Fibroblast of skin of scalp (primary cell): Measurements from ENCODE around the gene ELP2.
A peak's percentile ranks its signal among the peaks of the same experiment; 100 is the strongest.

ENCODE experiments used
- DNase-seq: peaks from one replicate; pipeline ENCODE4 v3.0.0-alpha.2; 2013

The ELP2 gene

DNA sequence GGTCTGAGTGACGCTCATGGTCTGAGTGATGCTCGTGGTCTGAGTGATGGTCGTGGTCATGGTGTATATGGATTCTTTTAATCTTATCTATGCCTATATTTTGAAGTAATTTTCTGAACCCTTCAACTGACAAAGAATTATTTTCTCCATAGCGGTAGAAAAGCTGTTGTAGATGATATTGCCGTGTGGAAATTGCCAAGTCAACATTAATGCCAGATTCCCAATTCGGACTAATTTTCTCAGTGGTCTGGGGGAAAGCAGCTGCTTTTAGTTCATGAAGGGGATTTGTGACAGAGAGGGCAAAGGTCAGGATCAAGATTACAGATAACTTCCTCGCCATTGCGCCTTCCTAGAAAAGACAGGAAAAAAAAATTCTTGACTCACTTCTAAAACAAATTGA lies 3.0 kb upstream of the ELP2 start:
- no peak for DNase-seq

DNA sequence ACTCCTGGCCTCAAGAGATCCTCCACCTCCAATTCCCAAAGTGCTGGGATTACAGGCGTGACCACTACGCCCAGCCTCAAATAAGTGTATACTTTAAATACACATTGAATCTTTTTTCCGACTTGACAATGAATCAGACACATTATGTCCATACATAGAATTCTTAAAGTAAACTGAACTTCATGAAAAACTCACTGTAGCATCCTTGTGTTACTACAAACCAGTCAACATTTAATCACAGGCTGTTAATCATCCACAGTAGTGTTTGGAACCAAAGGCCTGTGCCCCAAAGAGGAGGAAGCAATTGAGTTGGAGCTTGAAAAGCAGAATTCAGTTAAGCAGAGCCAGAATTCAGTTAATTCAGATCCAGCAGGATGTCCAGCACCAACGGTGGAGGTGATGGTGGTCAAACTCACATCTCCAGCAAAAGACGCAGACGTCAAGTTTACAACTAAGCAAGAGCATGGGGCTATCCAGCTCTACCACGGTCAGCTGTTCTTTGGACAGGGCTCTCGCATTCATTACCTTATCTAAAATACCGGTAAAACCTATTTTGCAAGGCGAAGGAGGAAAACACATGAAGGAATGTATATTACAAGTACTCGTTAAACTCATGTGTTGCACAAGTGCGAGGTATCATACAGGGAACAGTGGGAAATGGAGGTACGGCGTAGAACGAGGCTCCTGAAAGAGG lies 1.7 kb upstream of the ELP2 start:
- DNase-seq, result no peak

DNA sequence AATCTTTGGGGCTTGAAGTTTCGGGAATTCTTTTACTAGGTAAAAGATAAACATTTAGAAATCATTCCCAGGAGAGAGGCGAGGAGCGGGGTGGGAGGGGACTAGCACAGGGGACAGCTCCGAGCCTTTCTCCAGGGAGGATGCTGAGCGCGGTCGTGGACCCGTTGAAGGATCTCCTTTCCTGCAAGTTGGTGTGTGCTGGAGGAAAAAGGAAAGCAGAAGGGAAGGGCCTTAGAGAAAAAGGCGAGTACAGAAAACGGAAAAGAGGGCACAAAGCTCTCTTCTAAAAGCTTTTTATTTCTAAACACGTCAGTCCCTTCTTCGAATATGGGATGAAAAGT lies 1.2 kb upstream of the ELP2 start:
- DNase-seq, result peak; percentile 13

DNA sequence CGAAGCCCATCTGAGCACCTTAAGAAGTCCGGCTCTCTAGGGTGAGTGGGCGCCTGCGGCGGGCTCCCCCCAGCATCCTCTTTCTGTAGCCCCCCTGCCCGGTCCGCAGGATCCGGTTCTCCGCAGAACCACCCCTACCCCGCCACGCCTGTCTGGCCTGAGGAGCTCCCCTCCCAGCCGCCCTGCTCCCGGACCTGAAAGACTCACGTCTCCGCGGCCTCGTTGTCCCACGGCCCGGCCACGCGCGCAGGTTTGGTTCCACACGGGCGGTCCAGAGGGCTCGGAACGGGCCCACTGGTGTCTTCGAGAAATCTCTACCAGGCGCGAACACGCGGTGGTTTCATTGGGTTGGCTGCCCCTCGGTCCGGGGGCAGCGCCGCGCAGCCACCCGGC lies 796 bp upstream of the ELP2 start:
- DNase-seq, result no peak

DNA sequence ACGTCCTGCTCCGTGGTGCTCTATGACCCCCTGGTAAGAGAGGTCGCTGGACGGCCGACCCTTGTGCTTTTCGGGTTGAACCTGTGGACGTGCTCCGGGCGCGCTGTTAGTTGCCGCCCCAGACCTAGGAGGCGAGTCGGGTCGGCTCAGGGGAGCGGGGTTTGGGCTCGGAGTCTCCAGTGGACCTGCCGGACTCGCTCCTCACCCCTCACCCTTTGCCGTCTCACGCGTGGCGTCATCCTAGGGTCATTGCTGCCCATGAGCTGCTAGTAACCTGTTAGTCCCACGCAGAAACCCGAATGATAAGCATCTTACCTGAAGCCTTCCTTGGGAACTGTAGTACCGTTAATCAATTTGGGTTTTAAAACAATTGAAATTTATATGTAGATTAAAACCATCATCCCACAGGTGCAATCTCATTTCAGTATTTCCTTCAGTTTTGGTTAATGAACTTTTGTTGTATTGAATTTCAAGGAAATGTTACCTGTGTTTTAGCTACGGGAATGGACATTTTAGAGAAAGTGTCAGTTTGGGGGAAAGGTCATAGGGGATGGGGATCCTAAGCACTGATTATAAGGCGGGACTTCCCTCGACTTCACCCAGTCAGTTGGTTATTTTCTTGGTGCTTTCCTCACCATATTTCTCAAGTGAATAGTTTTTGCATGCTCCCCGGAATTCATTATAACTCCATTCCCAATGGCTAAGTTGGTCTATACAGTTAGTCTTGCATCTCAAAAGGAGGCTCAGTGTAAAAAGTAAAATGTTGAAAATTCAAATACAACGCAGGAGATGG lies 536 bp downstream of the ELP2 start:
- DNase-seq, result no peak

DNA sequence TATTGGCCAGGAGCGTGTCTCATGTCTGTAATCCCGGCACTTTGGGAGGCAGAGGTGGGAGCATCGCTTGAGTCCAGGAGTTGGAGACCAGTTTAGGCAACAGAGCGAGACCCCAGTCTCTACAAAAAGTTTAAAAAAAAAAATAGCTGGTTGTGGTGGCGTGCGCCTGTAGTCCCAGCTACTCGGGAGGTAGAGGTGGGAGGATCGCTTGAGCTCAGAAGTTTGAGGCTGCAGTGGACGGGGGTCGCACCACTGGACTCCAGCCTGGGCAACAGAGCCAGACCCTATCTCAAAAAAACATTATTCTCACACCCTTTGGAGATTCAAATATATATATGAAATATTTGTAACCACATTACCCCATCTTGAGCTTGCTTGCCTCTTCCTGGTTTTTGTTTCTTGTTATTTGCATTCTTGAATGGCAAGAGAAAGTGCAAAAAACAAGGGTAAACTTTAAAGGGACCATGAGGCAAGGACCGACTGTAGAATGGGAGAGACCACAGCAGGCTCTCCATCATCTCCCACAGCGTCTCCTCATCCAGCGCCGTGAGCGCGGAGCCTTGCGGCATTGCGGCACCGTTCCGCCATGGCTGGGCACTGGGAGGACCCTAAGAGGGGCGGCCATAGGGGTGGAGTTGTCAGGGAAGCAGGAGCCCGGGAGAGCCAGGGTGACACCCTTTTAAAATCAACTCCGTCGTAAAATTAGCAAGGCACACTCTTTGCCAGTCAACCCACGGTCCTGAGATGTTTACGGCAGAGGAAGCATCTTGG lies 1.4 kb downstream of the ELP2 start:
- DNase-seq, result no peak

DNA sequence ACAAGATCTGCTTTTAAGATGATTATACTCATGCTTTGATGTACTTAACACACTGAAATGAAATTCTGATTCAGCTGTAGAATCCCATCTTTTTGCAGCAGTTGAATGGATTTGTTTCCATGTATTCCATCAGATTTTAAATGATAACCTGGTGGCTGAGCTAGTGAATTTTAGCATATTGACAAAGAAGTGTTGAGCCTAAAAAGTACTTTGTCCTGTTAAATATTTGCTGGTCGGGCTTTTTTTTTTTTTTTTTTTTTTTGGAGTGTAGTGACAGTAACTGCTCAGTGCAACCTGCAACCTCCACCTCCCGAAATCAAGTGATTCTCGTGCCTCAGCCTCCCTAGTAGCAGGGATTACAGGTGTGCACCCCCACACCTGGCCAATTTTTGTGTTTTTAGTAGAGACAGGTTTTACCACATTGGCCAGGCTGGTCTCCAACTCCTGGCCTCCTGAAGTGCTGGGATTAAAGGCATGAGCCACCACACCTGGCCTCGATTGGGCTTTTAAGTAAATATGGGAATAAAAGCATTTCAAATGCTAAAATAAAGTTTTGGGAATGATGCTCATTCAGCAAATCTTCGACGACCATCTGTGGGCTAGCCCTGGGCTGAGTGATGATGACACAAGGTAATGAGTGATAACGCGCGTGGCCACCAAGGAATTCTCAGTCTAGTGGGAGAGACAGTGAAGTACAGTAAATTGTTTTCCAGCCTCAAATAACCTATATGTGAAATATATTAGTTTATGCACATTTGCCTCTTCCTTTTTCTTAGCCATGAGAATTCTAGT lies 2.2 kb downstream of the ELP2 start:
- no peak for DNase-seq

DNA sequence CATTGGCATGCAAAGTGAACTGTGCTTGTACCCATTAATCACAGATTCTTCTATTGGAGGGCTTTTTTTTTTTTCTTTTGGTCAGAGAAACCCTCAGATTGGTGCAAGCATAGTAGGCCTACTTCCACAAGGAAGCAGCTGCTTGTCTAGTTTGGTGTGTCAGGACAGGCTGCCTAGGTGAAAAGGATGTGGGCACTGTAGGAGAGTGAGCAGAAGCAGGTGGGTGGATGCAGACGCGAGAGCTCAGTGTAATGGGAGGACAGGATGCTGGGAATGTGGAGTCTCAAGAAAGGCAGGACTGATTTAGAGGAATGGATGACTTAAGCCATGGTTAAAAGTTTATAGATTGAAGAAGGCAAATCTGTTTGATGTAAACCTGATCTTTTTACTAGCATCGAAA lies 3.1 kb downstream of the ELP2 start:
- DNase-seq, result no peak

DNA sequence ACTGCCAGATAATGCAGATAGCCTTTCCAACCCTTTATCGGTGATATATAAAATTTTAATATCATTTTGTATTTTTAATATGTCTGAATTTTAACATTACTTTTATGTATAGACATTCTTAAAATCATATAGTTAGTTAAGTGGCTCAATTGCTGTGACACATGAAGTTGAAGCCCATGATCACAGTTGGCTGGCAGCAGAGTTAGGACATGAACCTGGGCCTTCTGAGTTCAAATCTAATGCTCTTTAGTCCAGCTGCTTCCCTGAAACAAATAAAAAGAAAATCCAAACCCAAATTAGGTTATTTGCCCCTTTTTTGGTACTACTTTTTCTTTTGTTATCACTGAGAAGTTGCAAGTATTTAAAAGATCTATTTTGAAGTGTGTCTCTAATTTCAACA lies 5.6 kb downstream of the ELP2 start:
- DNase-seq, result no peak

DNA sequence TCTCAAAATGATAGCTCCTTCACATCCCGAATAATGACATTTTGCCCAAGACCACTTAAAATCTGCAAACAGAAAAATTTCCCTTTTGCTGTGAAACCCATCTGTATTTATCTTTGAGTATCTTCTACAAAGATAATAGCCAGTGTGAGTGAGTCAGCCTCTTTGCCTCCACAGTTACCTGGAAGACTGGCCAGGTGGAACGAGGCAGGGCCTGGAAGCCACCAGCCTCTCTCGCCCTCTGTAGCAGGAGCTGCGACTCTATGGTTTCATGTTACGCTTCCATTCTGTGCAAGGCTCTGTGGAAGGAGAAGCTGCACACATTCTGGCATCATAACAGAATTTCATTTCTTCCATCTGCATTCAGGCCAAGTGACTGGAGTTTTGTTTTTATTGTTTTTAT lies 9.5 kb downstream of the ELP2 start:
- no peak for DNase-seq

DNA sequence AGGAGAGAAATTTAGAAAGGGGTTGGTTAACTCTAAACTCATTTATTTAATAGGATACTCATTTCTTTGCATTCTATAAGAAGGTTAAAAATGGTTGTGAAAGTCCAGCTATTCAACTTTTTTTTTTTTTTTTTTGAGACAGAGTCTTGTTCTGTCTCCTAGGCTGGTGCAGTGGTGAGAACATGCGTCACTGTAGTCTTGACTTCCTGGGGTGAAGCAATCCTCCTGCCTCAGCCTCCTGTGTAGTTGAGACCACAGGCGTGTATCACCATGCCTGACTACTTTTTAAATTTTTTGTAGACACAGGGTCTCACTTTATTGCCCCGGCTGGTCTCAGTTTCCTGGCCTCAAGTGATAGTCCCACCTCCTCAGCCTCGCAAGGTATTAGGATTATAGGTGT lies 11.9 kb downstream of the ELP2 start:
- no peak for DNase-seq

DNA sequence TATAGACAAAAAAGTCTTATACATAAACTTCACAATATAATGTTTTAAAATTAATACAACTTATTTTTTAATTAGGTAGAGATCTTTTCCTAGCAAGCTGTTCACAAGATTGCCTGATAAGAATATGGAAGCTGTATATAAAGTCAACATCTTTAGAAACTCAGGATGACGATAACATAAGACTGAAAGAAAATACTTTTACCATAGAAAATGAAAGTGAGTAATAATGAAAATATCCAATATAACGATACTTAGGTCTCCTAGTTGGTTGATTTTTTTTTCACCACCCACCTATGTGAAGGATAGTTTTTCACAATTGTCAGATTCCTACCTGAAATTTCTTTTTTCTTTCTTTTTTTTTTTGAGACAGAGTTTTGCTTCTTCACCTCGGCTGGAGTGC lies 13.1 kb downstream of the ELP2 start:
- DNase-seq, result no peak

DNA sequence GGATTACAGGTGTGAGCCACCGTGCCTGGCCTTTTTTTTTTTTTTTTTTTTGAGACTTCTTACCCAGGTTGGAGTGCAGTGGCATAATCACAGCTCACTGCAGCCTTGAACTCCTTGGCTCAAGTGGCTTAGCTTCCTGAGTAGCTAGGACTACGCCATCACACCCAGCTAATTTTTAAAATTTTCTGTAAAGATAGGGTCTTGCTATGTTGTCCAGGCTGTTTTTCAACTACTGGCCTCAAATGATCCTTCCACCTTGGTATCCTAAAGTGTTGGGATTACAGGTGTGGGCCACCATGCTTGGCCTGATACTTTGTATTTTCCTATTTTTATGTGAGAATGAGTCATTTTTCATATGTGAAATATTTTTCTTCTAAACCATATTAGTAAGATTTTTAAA lies 13.7 kb downstream of the ELP2 start:
- no peak for DNase-seq

DNA sequence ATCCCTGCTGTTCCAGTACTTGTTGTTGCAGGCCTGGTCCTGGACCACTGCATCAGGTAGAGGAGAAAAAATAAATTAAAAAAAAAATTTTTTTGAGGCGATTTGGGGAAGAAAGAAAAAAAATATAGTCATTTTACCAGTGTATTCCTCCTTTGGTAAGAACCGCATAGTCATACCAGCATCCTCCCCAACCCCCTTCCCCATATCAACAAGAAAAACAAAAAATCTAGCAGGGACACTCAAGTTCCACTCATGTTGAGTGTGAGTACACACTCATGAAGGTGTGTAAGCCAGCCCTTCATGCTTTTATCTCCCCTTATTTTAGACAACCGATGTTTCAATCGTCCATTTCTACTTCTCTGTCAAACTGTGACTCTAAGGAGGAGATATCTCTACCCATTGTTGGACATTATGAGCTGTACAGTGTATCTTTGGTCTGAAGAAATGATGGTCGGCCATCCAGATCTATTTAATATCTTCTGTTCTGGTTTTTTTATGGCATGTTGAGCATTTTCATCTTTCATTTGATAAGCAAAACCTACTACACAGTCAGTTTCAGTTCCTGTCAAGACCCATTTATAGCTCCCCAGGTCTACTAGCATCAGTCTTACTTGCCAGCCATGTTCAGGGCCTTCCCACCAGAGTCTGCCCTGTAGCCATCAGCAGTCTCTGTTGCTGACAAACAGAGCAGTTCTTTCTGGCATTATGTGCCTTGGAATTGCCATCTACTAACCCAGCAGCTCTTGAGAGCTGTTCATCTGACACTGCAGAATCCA lies 20.0 kb downstream of the ELP2 start:
- no peak for DNase-seq

DNA sequence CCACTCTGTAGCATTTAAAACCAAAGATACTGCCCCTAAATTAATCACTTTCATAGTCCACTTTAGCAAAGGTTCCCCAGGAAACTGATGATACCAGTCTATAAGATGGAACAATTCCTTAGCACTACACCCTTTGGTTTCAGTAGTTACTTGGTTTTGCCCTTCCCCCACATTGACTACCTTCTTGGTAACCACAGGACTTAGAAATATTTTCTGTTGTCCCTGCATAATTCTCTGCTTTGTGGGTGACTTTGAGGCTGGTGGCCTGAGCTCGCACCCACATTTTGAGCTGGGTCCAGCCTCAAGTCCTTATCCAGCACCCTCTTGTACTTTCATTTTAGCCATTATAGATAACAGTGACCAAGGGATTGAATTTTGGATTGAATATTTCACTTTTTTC lies 23.1 kb downstream of the ELP2 start:
- peak; percentile 11 for DNase-seq

DNA sequence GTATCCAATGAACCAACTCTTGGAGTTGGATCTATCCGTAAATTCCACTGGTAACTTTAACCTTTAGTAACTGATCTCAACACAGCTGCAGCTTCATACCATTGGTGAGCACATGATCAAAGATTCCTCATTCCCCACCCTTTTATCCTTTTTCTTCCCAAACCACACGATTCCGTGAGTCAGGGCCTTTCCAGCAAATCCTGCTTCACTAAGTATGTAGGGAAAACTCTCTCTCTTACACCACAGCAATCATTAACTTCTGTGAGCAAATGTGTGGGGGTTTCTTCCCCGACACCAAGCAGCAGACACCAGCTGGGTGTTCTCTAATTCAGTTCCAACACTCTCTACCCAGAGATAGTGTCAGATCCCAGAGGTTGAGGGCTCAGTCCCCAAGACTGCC lies 23.5 kb downstream of the ELP2 start:
- peak; percentile 90 for DNase-seq

DNA sequence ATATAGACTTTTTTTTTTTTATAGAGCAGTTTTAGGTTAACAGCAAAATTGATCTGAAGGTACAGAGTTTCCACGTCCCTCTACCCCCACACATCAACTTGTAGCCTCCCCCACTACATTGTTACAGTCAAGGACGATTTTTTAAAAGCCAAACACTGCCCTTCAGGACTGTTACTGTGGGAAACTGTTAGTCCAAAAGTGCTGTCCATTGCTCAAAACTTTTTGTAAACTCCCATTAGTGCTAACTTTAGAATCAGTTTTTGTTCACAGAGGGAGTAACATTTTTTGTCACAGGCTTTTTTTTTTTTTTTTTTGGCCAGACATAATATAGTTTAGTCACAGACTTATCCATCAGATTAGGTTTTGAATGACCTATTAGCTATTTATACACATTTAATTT lies 24.1 kb downstream of the ELP2 start:
- DNase-seq, result no peak

DNA sequence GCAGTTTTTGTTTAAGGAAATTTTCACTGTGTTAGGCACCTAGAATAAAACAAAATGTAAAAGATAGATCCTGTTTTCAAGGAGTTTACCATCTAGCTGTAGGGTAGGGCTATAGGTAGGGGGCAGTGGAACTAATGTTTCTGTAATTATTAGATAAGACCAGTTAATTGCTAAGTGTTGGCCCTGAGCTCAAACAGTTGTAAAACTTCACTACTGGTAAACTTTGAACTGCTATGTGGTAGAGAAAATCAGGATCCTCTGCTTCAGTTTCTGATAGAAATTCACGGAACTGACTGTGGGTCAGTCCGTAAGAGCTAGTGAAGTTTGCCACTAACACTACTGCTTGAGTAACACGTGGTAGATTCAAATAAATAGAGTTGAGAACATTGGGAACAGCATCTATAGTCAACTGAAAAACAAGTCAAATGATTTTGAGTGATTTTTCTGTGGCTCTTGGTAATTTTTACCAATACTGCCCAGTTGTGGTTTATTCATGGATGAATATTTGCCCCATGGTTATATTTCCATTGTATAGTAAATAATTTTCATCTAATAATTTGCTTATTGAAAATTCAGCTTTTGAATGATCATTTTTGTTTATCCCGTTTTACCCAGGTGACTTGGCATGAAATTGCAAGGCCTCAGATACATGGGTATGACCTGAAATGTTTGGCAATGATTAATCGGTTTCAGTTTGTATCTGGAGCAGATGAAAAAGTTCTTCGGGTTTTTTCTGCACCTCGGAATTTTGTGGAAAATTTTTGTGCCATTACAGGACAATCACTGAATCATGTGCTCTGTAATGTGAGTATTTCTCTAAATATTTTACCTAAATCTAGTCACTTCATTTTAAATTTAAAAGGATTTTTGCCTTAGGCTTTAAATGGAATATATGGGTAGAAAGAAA lies 26.4 kb downstream of the ELP2 start:
- DNase-seq, result peak; percentile 32

DNA sequence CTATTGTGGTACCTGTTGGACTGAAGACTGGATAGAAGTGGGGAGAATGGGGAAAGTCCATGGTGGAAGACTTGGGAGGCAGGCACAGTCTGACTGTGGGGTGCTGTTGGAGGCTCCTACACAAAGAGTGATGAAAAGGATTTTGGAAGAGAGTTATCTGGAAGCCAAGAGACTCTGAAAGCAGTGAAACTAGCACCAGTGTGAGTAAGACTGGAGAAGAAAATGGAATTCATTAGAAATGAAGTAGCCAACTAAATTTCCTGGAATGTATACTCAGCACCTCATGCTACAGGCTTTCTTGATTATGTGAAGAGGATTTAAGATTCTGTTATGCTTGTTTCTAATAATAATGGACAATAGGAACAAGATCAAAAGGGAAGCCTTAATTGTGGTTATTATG lies 27.7 kb downstream of the ELP2 start:
- peak; percentile 49 for DNase-seq

DNA sequence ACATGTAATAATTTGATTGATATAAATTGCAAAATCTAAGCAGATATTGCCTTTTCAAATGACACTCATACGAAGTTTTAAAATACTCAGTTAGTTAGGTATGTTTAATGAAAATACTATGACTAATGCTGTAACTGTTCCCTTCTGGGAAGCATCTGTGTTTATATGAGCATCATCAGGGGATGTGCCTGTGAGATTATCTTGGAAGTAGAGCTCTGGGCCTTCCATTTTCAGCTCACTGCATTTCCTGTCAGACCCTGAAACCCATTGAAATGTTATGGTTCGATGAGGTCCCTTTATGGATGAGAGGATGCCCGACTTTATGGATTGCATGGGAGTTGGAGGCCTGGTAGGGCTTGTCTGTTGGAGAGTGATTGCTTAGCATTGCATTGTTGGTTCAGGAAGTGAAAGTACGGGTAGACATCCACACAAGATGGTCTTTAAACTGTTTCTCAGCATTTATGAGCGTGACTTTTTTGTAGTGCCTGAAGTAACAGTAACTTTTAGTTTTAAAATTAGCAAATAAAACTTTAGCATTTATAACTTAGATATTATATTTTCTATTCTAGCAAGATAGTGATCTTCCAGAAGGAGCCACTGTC lies 28.7 kb downstream of the ELP2 start:
- DNase-seq, result peak; percentile 82

DNA sequence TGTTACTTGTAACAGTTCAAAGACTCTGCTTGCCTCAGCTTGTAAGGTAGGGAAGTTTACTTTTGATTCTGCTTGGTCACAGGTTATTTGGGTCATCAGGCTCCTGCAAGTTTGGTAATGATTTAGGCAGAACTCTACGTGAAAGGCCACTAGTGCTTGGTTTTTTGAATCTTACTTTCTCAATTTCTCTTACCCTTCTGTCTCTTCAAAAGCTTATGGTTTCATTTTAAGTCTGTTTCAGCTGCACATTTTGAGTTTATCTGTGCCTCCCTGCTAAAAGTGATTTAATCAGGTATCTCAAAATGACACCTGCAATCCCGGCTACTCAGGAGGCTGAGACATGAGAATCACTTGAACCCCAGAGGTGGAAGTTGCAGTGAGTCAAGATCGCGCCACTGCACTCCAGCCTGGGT lies 31.3 kb downstream of the ELP2 start:
- DNase-seq, result no peak
